ENCODE results near the gene PPM1K. TPM values are rescaled to one million over a fixed set of nuclear protein-coding genes. Genes with fewer than 3 reads are reported as not detected.
"Not testable (repeated sequence)": the region's sequence is repeated elsewhere in the genome, so short reads cannot be mapped to it uniquely, and the experiment has no call there.

PPM1K gene
- total RNA-seq, 1 donor from 2014 or later = 36.5 TPM

- H3K27me3 ChIP-seq (ENCODE audit: low read depth) = no peaks in the 10 kb centered on the region
- H3K27ac ChIP-seq = no peak overlapping the region
- H3K9me3 ChIP-seq = no peaks in the 10 kb centered on the region
- DNase-seq = no peak
- no peaks in the 10 kb centered on the region for H3K36me3 ChIP-seq
- no peak for ATAC-seq
- H3K4me1 ChIP-seq = peaks cover 16% of the 10 kb centered on the region
- intact Hi-C loops (cut with DNase I) = no loop called here
- no peak for TF ChIP-seq CTCF (IDR thresholded peaks at IDR 0.05)
- H3K4me3 ChIP-seq = no peak overlapping the region
These were observed 34.5 kb upstream of the PPM1K start for GRCh38 chr4:88318751-88319350.

- no peak for TF ChIP-seq CTCF (IDR thresholded peaks at IDR 0.05)
- intact Hi-C loops (cut with DNase I) = no loop called here
- Histone ChIP-seq H3K27me3 (ENCODE audit: low read depth) (no peaks in the 10 kb centered on the region), H3K4me1 (peaks cover 5% of the 10 kb centered on the region), H3K4me3 (no peak overlapping the region), H3K9me3 (no peaks in the 10 kb centered on the region), H3K36me3 (no peaks in the 10 kb centered on the region), H3K27ac (no peak overlapping the region)
- ATAC-seq = no peak
- DNase-seq = no peak
These were observed 31.2 kb upstream of the PPM1K start for GRCh38 chr4:88315460-88316017.

- H3K27me3 ChIP-seq (ENCODE audit: low read depth); H3K9me3 ChIP-seq; H3K27ac ChIP-seq; H3K4me1 ChIP-seq; ATAC-seq; H3K4me3 ChIP-seq; intact Hi-C loops (cut with DNase I); H3K36me3 ChIP-seq; DNase-seq: not testable (repeated sequence)
These were observed 28.8 kb upstream of the PPM1K start for GRCh38 chr4:88313088-88313624.

- intact Hi-C loops (cut with DNase I) = no loop called here
- no peak for DNase-seq
- no peak overlapping the region for H3K27ac ChIP-seq
- no peak for TF ChIP-seq CTCF (IDR thresholded peaks at IDR 0.05)
- no peaks in the 10 kb centered on the region for H3K4me1 ChIP-seq
- no peaks in the 10 kb centered on the region for H3K36me3 ChIP-seq
- no peak overlapping the region for H3K4me3 ChIP-seq
- no peak for ATAC-seq
- no peaks in the 10 kb centered on the region for H3K27me3 ChIP-seq (ENCODE audit: low read depth)
- H3K9me3 ChIP-seq = no peaks in the 10 kb centered on the region
These were observed 24.2 kb upstream of the PPM1K start for GRCh38 chr4:88308587-88308986.

GRCh38 chr4:88297725-88298454 is 13.5 kb upstream of the PPM1K start:
- no peaks in the 10 kb centered on the region for H3K27me3 ChIP-seq (ENCODE audit: low read depth)
- no peak for ATAC-seq
- H3K27ac ChIP-seq = no peak overlapping the region
- no peaks in the 10 kb centered on the region for H3K36me3 ChIP-seq
- DNase-seq = no peak
- H3K4me1 ChIP-seq = no peaks in the 10 kb centered on the region
- H3K9me3 ChIP-seq = no peaks in the 10 kb centered on the region
- intact Hi-C loops (cut with DNase I) = no loop called here
- no peak for TF ChIP-seq CTCF (IDR thresholded peaks at IDR 0.05)
- H3K4me3 ChIP-seq = no peak overlapping the region

- ATAC-seq (no peak), DNase-seq (no peak)
- H3K27me3 ChIP-seq (ENCODE audit: low read depth) = no peaks in the 10 kb centered on the region
- intact Hi-C loops (cut with DNase I) = no loop called here
- H3K9me3 ChIP-seq = no peaks in the 10 kb centered on the region
- no peaks in the 10 kb centered on the region for H3K4me1 ChIP-seq
- no peak for TF ChIP-seq CTCF (IDR thresholded peaks at IDR 0.05)
- no peak overlapping the region for H3K4me3 ChIP-seq
- H3K27ac ChIP-seq = no peak overlapping the region
- no peaks in the 10 kb centered on the region for H3K36me3 ChIP-seq
These were observed 12.8 kb upstream of the PPM1K start for GRCh38 chr4:88297212-88297516.
